B cell (primary cell): ENCODE data around the gene SPSB1. TPM values are rescaled to one million over a fixed set of nuclear protein-coding genes. Genes with fewer than 3 reads are reported as not detected.

Experiments
- ATAC-seq: fragments of 200-7000 bp; cut with Tn5 transposase; one replicate; pipeline ENCODE4 v1.10.0; 2021; ENCODE audit warnings: low read depth, mild to moderate bottlenecking, moderate number of reproducible peaks, moderate library complexity
- CTCF ChIA-PET: fragments of 350-600 bp; sonication (Branson Sonifier 250); formaldehyde crosslinking; loops from one replicate; lab custom pipeline; 2021; ENCODE audit warnings: antibody characterized with exemption, inconsistent platforms; lab: Charles Lee
- POLR2A ChIA-PET: fragments of 350-600 bp; sonication (Branson Sonifier 250); formaldehyde crosslinking; loops from one replicate; lab custom pipeline; 2021; ENCODE audit warnings: antibody characterized with exemption; lab: Charles Lee
- DNase-seq: peaks from one replicate; pipeline ENCODE4 v3.0.0; 2013
- H2AFZ ChIP-seq: 2 replicates; pipeline ENCODE4 v1.6.1; 2012; ENCODE audit warnings: mild to moderate bottlenecking, low read depth, low read length; ENCODE audit not compliant: insufficient read depth, poor library complexity, severe bottlenecking
- H3K27ac ChIP-seq, 2 donors: 1 replicate in 1 of 2; 2 replicates in 1 of 2; pipeline ENCODE4 v1.5.1; 2012 to 2013; ENCODE audit warnings: low read length in 2 of 2, mild to moderate bottlenecking in 2 of 2, moderate library complexity in 1 of 2
- H3K27me3 ChIP-seq, 4 experiments: fragments of 200-600 bp in 1 of 4; sonication (generic) in 1 of 4; replicated peaks in 1 of 4; 1 replicate in 2 of 4; 2 replicates in 2 of 4; pipeline versions ENCODE4 v1.6.1 to v1.7.0; 2013 to 2016; ENCODE audit warnings: low read length in 3 of 4, mild to moderate bottlenecking in 2 of 4, mixed read lengths in 1 of 4, moderate library complexity in 1 of 4; ENCODE audit not compliant: insufficient read depth in 4 of 4, control insufficient read depth in 3 of 4; ENCODE audit errors: control extremely low read depth in 1 of 4
- H3K36me3 ChIP-seq, 2 experiments: replicated peaks in 1 of 2; 1 replicate in 1 of 2; 2 replicates in 1 of 2; pipeline versions ENCODE4 v1.6.1 to v1.7.1; 2013; ENCODE audit warnings: low read length in 1 of 2; ENCODE audit not compliant: insufficient read depth in 2 of 2, control insufficient read depth in 1 of 2; ENCODE audit errors: control extremely low read depth in 1 of 2, extremely low read depth in 1 of 2
- H3K4me1 ChIP-seq, 2 donors: fragments of 200-600 bp in 1 of 2; sonication (generic) in 1 of 2; 1 replicate in 1 of 2; 2 replicates in 1 of 2; pipeline versions ENCODE4 v1.5.1 to v1.6.1; 2013 to 2017; ENCODE audit warnings: low read length in 2 of 2; ENCODE audit not compliant: control insufficient read depth in 2 of 2, insufficient read depth in 2 of 2
- H3K4me2 ChIP-seq: replicated peaks from 2 replicates; pipeline ENCODE3; 2012; ENCODE audit warnings: mild to moderate bottlenecking, low read depth, low read length; ENCODE audit not compliant: poor library complexity, severe bottlenecking
- H3K4me3 ChIP-seq, 5 experiments: fragments of 200-600 bp in 1 of 5; sonication (generic) in 1 of 5; 1 replicate in 3 of 5; 2 replicates in 2 of 5; pipeline versions ENCODE4 v1.5.1 to v1.7.0; 2011 to 2016; ENCODE audit warnings: low read length in 4 of 5, mild to moderate bottlenecking in 4 of 5, low read depth in 2 of 5, control low read depth in 1 of 5, moderate library complexity in 1 of 5; ENCODE audit not compliant: insufficient read depth in 1 of 5; ENCODE audit errors: control extremely low read depth in 1 of 5, extremely low read depth in 1 of 5
- H3K79me2 ChIP-seq: fragments of 200-600 bp; sonication (generic); one replicate; pipeline ENCODE4 v1.6.0; 2016; ENCODE audit warnings: low read length; ENCODE audit not compliant: control insufficient read depth, insufficient read depth
- H3K9ac ChIP-seq: fragments of 200-600 bp; sonication (generic); 2 replicates; pipeline ENCODE4 v1.6.1; 2017; ENCODE audit warnings: mild to moderate bottlenecking, low read length, moderate library complexity
- H3K9me3 ChIP-seq, 3 donors: one replicate each; pipeline versions ENCODE4 v1.6.1 to v1.7.1; 2013; ENCODE audit warnings: low read length in 2 of 3; ENCODE audit not compliant: control insufficient read depth in 2 of 3, insufficient read depth in 1 of 3; ENCODE audit errors: control extremely low read depth in 1 of 3
- H4K20me1 ChIP-seq: 2 replicates; pipeline ENCODE4 v1.6.0; 2012; ENCODE audit warnings: mild to moderate bottlenecking, low read length; ENCODE audit not compliant: insufficient read depth, control insufficient read depth, poor library complexity, severe bottlenecking
- H3K27ac Mint-ChIP-seq: one replicate; pipeline ENCODE4 v1.8.0; 2021; ENCODE audit warnings: mixed read lengths
- H3K27me3 Mint-ChIP-seq: one replicate; pipeline ENCODE4 v1.8.0; 2021; ENCODE audit warnings: mixed read lengths
- H3K4me1 Mint-ChIP-seq: one replicate; pipeline ENCODE4 v1.8.0; 2021; ENCODE audit warnings: mixed read lengths
- H3K4me3 Mint-ChIP-seq: one replicate; pipeline ENCODE4 v1.8.0; 2021; ENCODE audit warnings: mixed read lengths
- H3K9me3 Mint-ChIP-seq: one replicate; pipeline ENCODE4 v1.8.0; 2022; ENCODE audit warnings: mixed read lengths; ENCODE audit not compliant: insufficient read depth
- EZH2 ChIP-seq: IDR thresholded peaks from 2 replicates; pipeline ENCODE4 v1.6.1; 2012; ENCODE audit warnings: borderline replicate concordance, low read depth, mild to moderate bottlenecking, moderate library complexity, low read length; ENCODE audit not compliant: insufficient read depth, poor library complexity, severe bottlenecking
- WGBS: methylation state at CpG from one replicate; pipeline ENCODE4 v1.1.5; 2013; ENCODE audit warnings: missing lambda C conversion rate; ENCODE audit not compliant: insufficient coverage; 5-methylcytosine and 5-hydroxymethylcytosine counted together
- intact Hi-C: fragments of 100-400 bp; cut with micrococcal nuclease; formaldehyde crosslinking; loops from one replicate; pipeline ENCODE4 v1.10.0; 2022
- polyA plus RNA-seq: library from polyadenylated mRNA; depleted of rRNA; stranded (reverse); fragments of >200 nt; gene quantifications from 2 replicates; pipeline ENCODE4 v1.2.3, GENCODE V29; 2012
- total RNA-seq, 2 donors: library from RNA; stranded (reverse); fragments of 120-200 nt in 1 of 2; gene quantifications; 1 replicate in 1 of 2; 2 replicates in 1 of 2; pipeline versions ENCODE4 v1.2.3 to v1.2.4, GENCODE V29; 2013 to 2022
- TF ChIP-seq, protein P1 (sequence below): fragments of 200-600 bp; IDR thresholded peaks from one replicate; pipeline ENCODE4 v1.8.0; 2022; ENCODE audit warnings: antibody characterized with exemption, mild to moderate bottlenecking

The SPSB1 gene
- total and polyA plus RNA-seq, 2 donors (not counting 1 experiment from before 2014, with no cell fraction given): 1.7 to 9.4 TPM

DNA sequence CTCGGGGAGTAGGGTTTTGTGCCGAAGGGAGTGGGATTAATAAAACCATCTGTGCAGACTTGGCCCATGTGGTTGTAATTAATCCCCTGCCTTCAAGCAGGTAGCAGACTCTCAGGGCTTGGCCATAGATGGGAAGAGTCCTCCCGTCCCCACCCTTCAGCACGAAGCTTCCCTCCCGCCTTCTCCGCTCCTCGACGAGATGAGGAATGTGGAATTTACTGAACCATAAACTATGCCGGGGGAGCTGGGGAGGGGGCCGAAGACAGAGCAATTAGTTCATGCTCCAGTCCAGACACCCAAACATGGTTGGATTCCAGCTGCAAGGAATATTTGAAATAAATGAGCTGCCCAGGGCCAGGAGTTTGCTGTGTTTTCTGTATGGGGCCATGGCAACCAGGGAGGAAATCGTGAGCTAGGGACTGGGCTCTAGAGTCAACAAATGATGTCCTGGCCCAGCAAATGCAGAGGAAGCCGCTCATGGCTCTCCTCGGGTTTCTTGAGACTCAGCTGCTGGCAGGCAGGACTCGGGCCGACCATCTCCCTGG lies 78.8 kb downstream of the SPSB1 start:
- no peak for ATAC-seq
- Histone ChIP-seq H3K4me1 (peaks cover 0 to 6% of the 10 kb centered on the region in 2 donors), H4K20me1 (no peaks in the 10 kb centered on the region), H3K27me3 (no peaks in the 10 kb centered on the region), H2AFZ (no peak overlapping the region), H3K4me3 (no peak overlapping the region), H3K27ac (no peak overlapping the region), H3K79me2 (no peaks in the 10 kb centered on the region), H3K9me3 (no peaks in the 10 kb centered on the region), H3K36me3 (no peaks in the 10 kb centered on the region), H3K4me2 (no peak overlapping the region), H3K9ac (no peak overlapping the region)
- no peaks in the 10 kb centered on the region for H3K9me3 Mint-ChIP-seq
- POLR2A ChIA-PET: interaction anchor here (0.6 kb wide), 1 partner anchor 218 kb away, joined by 4 read pairs; no protein-coding TSS in a partner anchor
- intact Hi-C loops: no loop called here
- no peak for TF ChIP-seq EZH2
- TF ChIP-seq, protein P1, sequence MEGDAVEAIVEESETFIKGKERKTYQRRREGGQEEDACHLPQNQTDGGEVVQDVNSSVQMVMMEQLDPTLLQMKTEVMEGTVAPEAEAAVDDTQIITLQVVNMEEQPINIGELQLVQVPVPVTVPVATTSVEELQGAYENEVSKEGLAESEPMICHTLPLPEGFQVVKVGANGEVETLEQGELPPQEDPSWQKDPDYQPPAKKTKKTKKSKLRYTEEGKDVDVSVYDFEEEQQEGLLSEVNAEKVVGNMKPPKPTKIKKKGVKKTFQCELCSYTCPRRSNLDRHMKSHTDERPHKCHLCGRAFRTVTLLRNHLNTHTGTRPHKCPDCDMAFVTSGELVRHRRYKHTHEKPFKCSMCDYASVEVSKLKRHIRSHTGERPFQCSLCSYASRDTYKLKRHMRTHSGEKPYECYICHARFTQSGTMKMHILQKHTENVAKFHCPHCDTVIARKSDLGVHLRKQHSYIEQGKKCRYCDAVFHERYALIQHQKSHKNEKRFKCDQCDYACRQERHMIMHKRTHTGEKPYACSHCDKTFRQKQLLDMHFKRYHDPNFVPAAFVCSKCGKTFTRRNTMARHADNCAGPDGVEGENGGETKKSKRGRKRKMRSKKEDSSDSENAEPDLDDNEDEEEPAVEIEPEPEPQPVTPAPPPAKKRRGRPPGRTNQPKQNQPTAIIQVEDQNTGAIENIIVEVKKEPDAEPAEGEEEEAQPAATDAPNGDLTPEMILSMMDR: no peak
- no peaks in the 10 kb centered on the region for H3K27me3 Mint-ChIP-seq
- no peak overlapping the region for H3K4me3 Mint-ChIP-seq
- WGBS: 90% methylated on average over 10 of the region's 15 CpGs
- DNase-seq: no peak
- CTCF ChIA-PET: interaction anchor here (1.0 to 1.3 kb wide), 4 partner anchors 9 to 119 kb away, joined by 3 to 5 read pairs (median 4); no protein-coding TSS in a partner anchor
- peaks cover 3% of the 10 kb centered on the region for H3K4me1 Mint-ChIP-seq
- no peak overlapping the region for H3K27ac Mint-ChIP-seq

DNA sequence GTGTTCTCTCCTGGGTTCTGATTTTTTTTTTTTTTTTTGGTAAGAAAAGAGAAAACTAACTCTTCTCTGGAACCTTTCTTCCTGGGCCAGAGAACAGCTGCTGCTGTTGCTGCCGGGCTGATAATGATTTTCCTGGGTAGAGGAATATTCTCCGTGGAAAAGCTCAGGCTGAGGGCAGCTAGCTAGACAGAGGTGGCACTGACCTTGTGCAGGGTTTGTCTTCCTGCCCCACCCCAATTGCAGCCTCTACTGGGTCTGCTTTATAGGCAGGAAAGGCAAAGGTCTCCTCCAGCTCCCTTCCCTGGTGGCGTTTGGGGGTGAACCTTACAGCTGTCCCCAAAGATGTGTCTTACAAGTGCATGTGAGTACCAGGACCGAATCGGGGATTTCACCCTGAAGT lies 79.3 kb downstream of the SPSB1 start:
- H3K27me3 ChIP-seq: no peaks in the 10 kb centered on the region
- H3K9ac ChIP-seq: no peak overlapping the region
- H3K79me2 ChIP-seq: no peaks in the 10 kb centered on the region
- H3K27ac ChIP-seq: no peak overlapping the region
- CTCF ChIA-PET: interaction anchor here (1.0 to 1.3 kb wide), 4 partner anchors 9 to 118 kb away, joined by 3 to 5 read pairs (median 4); no protein-coding TSS in a partner anchor
- Mint-ChIP-seq H3K4me3 (no peak overlapping the region), H3K4me1 (peaks cover 3% of the 10 kb centered on the region), H3K27me3 (no peaks in the 10 kb centered on the region), H3K27ac (no peak overlapping the region), H3K9me3 (no peaks in the 10 kb centered on the region)
- TF ChIP-seq, protein P1: no peak
- no peak for TF ChIP-seq EZH2
- no peak for ATAC-seq
- POLR2A ChIA-PET: interaction anchor here (0.6 kb wide), 1 partner anchor 218 kb away, joined by 4 read pairs; no protein-coding TSS in a partner anchor
- peaks cover 0 to 6% of the 10 kb centered on the region in 2 donors for H3K4me1 ChIP-seq
- 97% methylated on average over 5 of the region's 5 CpGs for WGBS
- H3K9me3 ChIP-seq: no peaks in the 10 kb centered on the region
- intact Hi-C loops: no loop called here
- no peaks in the 10 kb centered on the region for H4K20me1 ChIP-seq
- H2AFZ ChIP-seq: no peak overlapping the region
- H3K4me3 ChIP-seq: no peak overlapping the region
- no peak for DNase-seq
- H3K36me3 ChIP-seq: no peaks in the 10 kb centered on the region
- no peak overlapping the region for H3K4me2 ChIP-seq
